Pancreas (tissue), 10 donors: Measurements from ENCODE around the gene LACRT. TPM values are rescaled to one million over a fixed set of nuclear protein-coding genes. Genes with fewer than 3 reads are reported as not detected.

Experiments
- ATAC-seq, 4 donors: fragments of 200-7000 bp; cut with Tn5 transposase; one replicate each; pipeline versions ENCODE4 v1.8.0 to v1.9.1; 2020; ENCODE audit warnings: mild to moderate bottlenecking in 4 of 4, moderate library complexity in 4 of 4
- DNase-seq, 6 donors: peaks; one replicate each; pipeline ENCODE4 v3.0.0-alpha.2; 2020
- FAIRE-seq: peaks from 2 replicates; lab custom pipeline; 2012; peaks lifted over from hg19 to GRCh38; lab: Jason Lieb, UNC
- H3K27ac ChIP-seq, 4 donors: fragments of 200-600 bp; sonication (generic); 1 replicate in 3 of 4; 2 replicates in 1 of 4; pipeline versions ENCODE4 v1.5.0 to v1.8.0; 2020
- H3K27me3 ChIP-seq, 4 donors: fragments of 200-600 bp; one replicate each; pipeline ENCODE4 v1.8.0; 2021
- H3K36me3 ChIP-seq, 3 donors: fragments of 200-600 bp; sonication (generic) in 1 of 3; one replicate each; pipeline versions ENCODE4 v1.5.0 to v1.8.0; 2020 to 2021
- H3K4me1 ChIP-seq, 3 donors: fragments of 200-600 bp; one replicate each; pipeline ENCODE4 v1.8.0; 2021
- H3K4me3 ChIP-seq, 4 donors: fragments of 200-600 bp; sonication (generic) in 2 of 4; one replicate each; pipeline versions ENCODE4 v1.5.0 to v1.8.0; 2020 to 2021
- H3K9me3 ChIP-seq, 4 donors: fragments of 200-600 bp; one replicate each; pipeline ENCODE4 v1.8.0; 2021
- CTCF ChIP-seq, 4 donors: fragments of 200-600 bp; sonication (generic) in 3 of 4; IDR thresholded peaks; one replicate each; pipeline versions ENCODE4 v1.5.0 to v1.8.0; 2021; ENCODE audit warnings: antibody characterized with exemption in 4 of 4
- WGBS, 2 donors: extraction: QIAGEN DNeasy Blood & Tissue Kit; methylation state at CpG; one replicate each; pipeline ENCODE4 v1.1.7; 2013; 5-methylcytosine and 5-hydroxymethylcytosine counted together
- intact Hi-C, 3 donors: fragments of 100-400 bp; cut with DNase I; formaldehyde crosslinking; loops; one replicate each; pipeline versions ENCODE4 v1.11.1 to v1.14.2; 2022
- polyA plus RNA-seq, 2 donors: library from polyadenylated mRNA; stranded (reverse); fragments of 200-250 nt; gene quantifications; one replicate each; pipeline ENCODE4 v1.2.3, GENCODE V29; 2013
- total RNA-seq, 6 donors: library from RNA; stranded (reverse); fragmentation: NEBNext Ultra II Directional in 4 of 6; extraction: Animal tissue kit (Norgen Biotek cat#: 25700) in 4 of 6; gene quantifications; one replicate each; pipeline versions ENCODE4 v1.2.1 to v1.2.4, GENCODE V29; 2021 to 2023
- donor health status: healthy with polysubstance abuse.
- donor health status: DM: no; HTN: no; CAD: no; lungs with moderate emphysema.
- donor health status: DM: no; HTN: no; CAD: no.
- donor health status: control.
- donor health status: control.
- donor health status: Bipolar disorder and iron deficiency.
- donor health status: DM: yes; HTN: yes; CAD: no.
- donor health status: DM: no; HTN: no; CAD: no.
- donor health status: DM: no; HTN: no; CAD: no.
- donor health status: DM: yes; HTN: yes; CAD: no.

LACRT gene
- total and polyA plus RNA-seq, 8 donors: not detected

DNA sequence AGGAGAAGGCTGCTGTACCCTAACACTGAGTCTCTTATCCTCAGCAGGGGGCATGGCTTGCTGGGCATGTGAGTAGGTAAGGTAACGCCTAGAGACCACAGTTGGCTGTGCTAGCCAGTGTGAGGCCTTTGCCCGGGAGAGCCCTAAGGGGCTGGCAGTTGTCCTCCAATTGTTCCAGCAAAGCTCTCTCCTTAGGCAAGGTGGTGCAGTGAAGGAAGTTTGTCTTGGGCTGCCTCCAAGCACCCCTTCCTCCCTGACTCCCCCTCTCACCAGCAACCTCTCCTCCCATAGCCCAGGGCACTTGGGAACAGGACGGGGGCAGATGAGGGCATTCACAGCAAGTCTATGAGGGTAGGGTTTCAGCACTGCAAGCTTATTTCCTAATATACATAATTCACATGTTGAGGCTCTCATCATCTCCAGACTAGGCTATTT, 23.0 kb downstream of the LACRT start:
- no peak for DNase-seq
- Histone ChIP-seq H3K4me3 (no peak overlapping the region), H3K27ac (no peak overlapping the region), H3K4me1 (no peaks in the 10 kb centered on the region), H3K9me3 (no peaks in the 10 kb centered on the region), H3K27me3 (no peaks in the 10 kb centered on the region), H3K36me3 (no peaks in the 10 kb centered on the region)
- no peak for TF ChIP-seq CTCF (IDR thresholded peaks at IDR 0.05)
- FAIRE-seq: no peak
- ATAC-seq: no peak
- 80 to 92% methylated on average over 3 of the region's 3 CpGs for WGBS, 2 donors
- intact Hi-C loops: no loop called here

DNA sequence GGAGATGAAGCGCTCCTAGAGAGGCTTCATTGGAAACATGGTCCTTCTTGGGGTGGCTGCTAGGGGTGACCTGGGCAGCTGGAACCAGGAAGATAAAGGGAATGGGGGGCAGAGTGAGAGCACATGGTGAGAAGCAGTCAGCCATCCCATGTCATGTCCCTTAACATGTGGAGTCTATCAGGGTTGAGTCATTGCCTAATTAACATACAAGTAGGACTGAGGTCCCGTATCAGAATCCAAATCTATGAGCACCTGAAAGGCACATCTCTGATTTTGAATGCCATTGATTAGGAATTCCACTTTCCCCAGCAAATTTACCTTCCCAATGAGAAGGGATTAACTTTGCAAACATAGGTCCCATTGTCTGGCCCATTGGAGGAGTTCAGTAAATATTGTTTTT, 25.9 kb downstream of the LACRT start:
- WGBS, 2 donors: 63 to 76% methylated on average over 2 of the region's 2 CpGs
- ATAC-seq: no peak
- no peak for TF ChIP-seq CTCF (IDR thresholded peaks at IDR 0.05)
- Histone ChIP-seq H3K4me3 (no peak overlapping the region), H3K9me3 (no peaks in the 10 kb centered on the region), H3K27me3 (no peaks in the 10 kb centered on the region), H3K36me3 (no peaks in the 10 kb centered on the region), H3K4me1 (no peaks in the 10 kb centered on the region), H3K27ac (no peak overlapping the region)
- intact Hi-C loops: no loop called here
- no peak for DNase-seq
- no peak for FAIRE-seq

DNA sequence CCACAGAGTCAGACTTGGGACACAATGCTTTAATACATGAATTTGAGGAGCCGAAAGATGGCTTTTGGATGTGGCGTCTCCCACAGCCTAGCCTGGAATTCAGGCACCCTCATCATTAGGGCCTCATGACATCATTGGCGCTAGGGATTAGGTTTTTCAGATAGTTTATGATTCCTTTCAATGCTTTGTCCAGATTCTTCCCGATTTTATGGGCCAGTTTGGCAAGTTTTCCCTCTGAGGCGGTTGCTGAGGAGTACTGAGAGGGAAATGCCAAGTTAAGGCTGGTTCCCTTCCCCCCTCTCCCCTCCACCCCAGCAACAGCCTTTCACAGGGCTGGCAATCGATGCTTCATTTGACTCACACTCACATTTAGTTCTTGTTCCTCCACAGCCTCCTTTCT, 26.5 kb downstream of the LACRT start:
- ATAC-seq (no peak), DNase-seq (no peak), FAIRE-seq (no peak)
- Histone ChIP-seq H3K36me3 (no peaks in the 10 kb centered on the region), H3K4me1 (no peaks in the 10 kb centered on the region), H3K9me3 (no peaks in the 10 kb centered on the region), H3K27me3 (no peaks in the 10 kb centered on the region), H3K27ac (no peak overlapping the region), H3K4me3 (no peak overlapping the region)
- TF ChIP-seq CTCF (IDR thresholded peaks at IDR 0.05): no peak
- intact Hi-C loops: no loop called here
- WGBS, 2 donors: 45 to 46% methylated on average over 6 of the region's 6 CpGs

- H3K36me3 ChIP-seq: no peaks in the 10 kb centered on the region
- no peaks in the 10 kb centered on the region for H3K9me3 ChIP-seq
- H3K4me1 ChIP-seq: no peaks in the 10 kb centered on the region
- FAIRE-seq (no peak), DNase-seq (no peak), ATAC-seq (no peak)
- no peak overlapping the region for H3K4me3 ChIP-seq
- TF ChIP-seq CTCF (IDR thresholded peaks at IDR 0.05): no peak
- intact Hi-C loops: no loop called here
- no peaks in the 10 kb centered on the region for H3K27me3 ChIP-seq
- no peak overlapping the region for H3K27ac ChIP-seq
- WGBS, 2 donors: 48 to 54% methylated on average over 3 to 4 of the region's 4 CpGs
These were observed 28.1 kb downstream of the LACRT start for GRCh38 chr12:54606556-54606955.

- Histone ChIP-seq H3K27ac (no peak overlapping the region), H3K4me3 (no peak overlapping the region), H3K9me3 (no peaks in the 10 kb centered on the region), H3K27me3 (no peaks in the 10 kb centered on the region), H3K4me1 (no peaks in the 10 kb centered on the region), H3K36me3 (no peaks in the 10 kb centered on the region)
- TF ChIP-seq CTCF (IDR thresholded peaks at IDR 0.05): no peak
- ATAC-seq (no peak), FAIRE-seq (no peak), DNase-seq (no peak)
- intact Hi-C loops: no loop called here
- WGBS, 2 donors: 90 to 94% methylated on average over 6 of the region's 6 CpGs
These were observed 29.3 kb downstream of the LACRT start for GRCh38 chr12:54605138-54605970.
